Dendritic cell treated with granulocyte-macrophage colony-stimulating factor and Interleukin-4, amounts not matched to agents 40 ng/mL and 50 ng/mL, for 4 days (primary cell): Measurements from ENCODE around the gene HMG20A.

Source experiments
- H3K27ac Mint-ChIP-seq: one replicate; pipeline ENCODE4 v1.8.0; 2022; ENCODE audit warnings: mild to moderate bottlenecking, mixed read lengths
- H3K27me3 Mint-ChIP-seq: one replicate; pipeline ENCODE4 v1.8.0; 2022; ENCODE audit warnings: mild to moderate bottlenecking, mixed read lengths
- H3K36me3 Mint-ChIP-seq: one replicate; pipeline ENCODE4 v1.8.0; 2022; ENCODE audit warnings: low read depth, mixed read lengths
- H3K4me1 Mint-ChIP-seq: one replicate; pipeline ENCODE4 v1.8.0; 2022; ENCODE audit warnings: low read depth, mixed read lengths
- H3K4me3 Mint-ChIP-seq: one replicate; pipeline ENCODE4 v1.8.0; 2022; ENCODE audit warnings: mild to moderate bottlenecking, moderate library complexity, mixed read lengths
- H3K9me3 Mint-ChIP-seq: one replicate; pipeline ENCODE4 v1.8.0; 2022; ENCODE audit warnings: mixed read lengths
- intact Hi-C: fragments of 100-400 bp; cut with micrococcal nuclease; formaldehyde crosslinking; loops from one replicate; pipeline ENCODE4 v1.15.0; 2022

Gene HMG20A

GRCh38 chr15:77526595-77527163 lies 106.0 kb downstream of the HMG20A start:
- intact Hi-C loops = no loop called here

GRCh38 chr15:77527164-77527778 lies 106.6 kb downstream of the HMG20A start:
- H3K27ac Mint-ChIP-seq = no peak overlapping the region
- no peaks in the 10 kb centered on the region for H3K4me1 Mint-ChIP-seq
- H3K4me3 Mint-ChIP-seq = no peak overlapping the region
- intact Hi-C loops = no loop called here
- H3K36me3 Mint-ChIP-seq = no peaks in the 10 kb centered on the region
- H3K9me3 Mint-ChIP-seq = no peaks in the 10 kb centered on the region
- H3K27me3 Mint-ChIP-seq = peaks cover 11% of the 10 kb centered on the region

More at GRCh38 chr15:77526595-77527163, 106.0 kb downstream of the HMG20A start:
- no peak overlapping the region for H3K27ac Mint-ChIP-seq
- H3K27me3 Mint-ChIP-seq = peaks cover 13% of the 10 kb centered on the region
- no peaks in the 10 kb centered on the region for H3K36me3 Mint-ChIP-seq
- H3K4me1 Mint-ChIP-seq = no peaks in the 10 kb centered on the region
- no peaks in the 10 kb centered on the region for H3K9me3 Mint-ChIP-seq
- H3K4me3 Mint-ChIP-seq = no peak overlapping the region

- intact Hi-C loops = no loop called here
- Mint-ChIP-seq H3K4me1 (no peaks in the 10 kb centered on the region), H3K4me3 (no peak overlapping the region)
Measured at GRCh38 chr15:77527831-77528231, 107.1 kb downstream of the HMG20A start.

DNA sequence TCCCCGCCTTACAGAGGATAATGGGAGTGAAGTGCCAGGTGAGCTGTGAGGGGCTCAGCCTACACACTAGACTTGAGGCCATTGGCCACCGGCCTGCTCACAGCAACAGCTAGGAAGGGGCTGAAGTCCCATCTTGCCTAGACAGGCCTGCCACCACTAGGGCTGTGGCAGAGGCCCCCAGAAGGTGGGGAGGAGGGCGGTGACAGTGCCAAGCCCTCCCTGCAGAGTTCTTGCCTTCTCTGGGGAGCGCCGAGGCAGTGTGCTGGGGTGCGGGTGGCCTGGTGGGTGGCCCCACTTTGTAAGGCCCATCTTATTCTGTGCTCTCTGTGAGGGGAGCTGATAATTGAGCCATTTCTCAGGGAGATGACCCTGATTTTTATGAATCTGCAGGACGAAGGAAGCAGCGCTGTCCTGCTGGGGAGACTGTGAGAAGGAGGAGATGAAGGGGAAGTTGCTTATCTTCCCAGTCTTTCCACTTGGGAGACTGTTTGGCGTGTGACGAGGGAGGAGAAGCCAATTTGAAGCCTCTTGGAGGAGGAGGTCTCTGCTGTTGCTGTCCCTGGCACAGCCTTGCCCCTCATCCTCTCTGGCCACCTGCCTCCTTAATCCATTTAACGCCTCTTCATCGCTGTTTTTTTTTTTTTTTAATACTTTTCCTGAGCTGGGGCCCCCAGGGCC lies 107.7 kb downstream of the HMG20A start:
- Mint-ChIP-seq H3K36me3 (no peaks in the 10 kb centered on the region), H3K27me3 (peaks cover 19% of the 10 kb centered on the region), H3K4me1 (no peaks in the 10 kb centered on the region), H3K27ac (no peak overlapping the region), H3K9me3 (no peaks in the 10 kb centered on the region), H3K4me3 (no peak overlapping the region)
- intact Hi-C loops = no loop called here

More at GRCh38 chr15:77527831-77528231, 107.1 kb downstream of the HMG20A start:
- Mint-ChIP-seq H3K36me3 (no peaks in the 10 kb centered on the region), H3K27me3 (peaks cover 13% of the 10 kb centered on the region), H3K27ac (no peak overlapping the region), H3K9me3 (no peaks in the 10 kb centered on the region)

- H3K4me1 Mint-ChIP-seq = no peaks in the 10 kb centered on the region
- H3K27ac Mint-ChIP-seq = no peak overlapping the region
- H3K4me3 Mint-ChIP-seq = no peak overlapping the region
- no peaks in the 10 kb centered on the region for H3K9me3 Mint-ChIP-seq
- intact Hi-C loops = no loop called here
- no peaks in the 10 kb centered on the region for H3K36me3 Mint-ChIP-seq
- peaks cover 21% of the 10 kb centered on the region for H3K27me3 Mint-ChIP-seq
Measured at GRCh38 chr15:77528968-77529319, 108.3 kb downstream of the HMG20A start.

- Mint-ChIP-seq H3K9me3 (no peaks in the 10 kb centered on the region), H3K4me3 (no peak overlapping the region), H3K27me3 (peaks cover 21% of the 10 kb centered on the region), H3K36me3 (no peaks in the 10 kb centered on the region), H3K4me1 (no peaks in the 10 kb centered on the region), H3K27ac (no peak overlapping the region)
- intact Hi-C loops = no loop called here
Measured at GRCh38 chr15:77529394-77530159, 108.9 kb downstream of the HMG20A start.

DNA sequence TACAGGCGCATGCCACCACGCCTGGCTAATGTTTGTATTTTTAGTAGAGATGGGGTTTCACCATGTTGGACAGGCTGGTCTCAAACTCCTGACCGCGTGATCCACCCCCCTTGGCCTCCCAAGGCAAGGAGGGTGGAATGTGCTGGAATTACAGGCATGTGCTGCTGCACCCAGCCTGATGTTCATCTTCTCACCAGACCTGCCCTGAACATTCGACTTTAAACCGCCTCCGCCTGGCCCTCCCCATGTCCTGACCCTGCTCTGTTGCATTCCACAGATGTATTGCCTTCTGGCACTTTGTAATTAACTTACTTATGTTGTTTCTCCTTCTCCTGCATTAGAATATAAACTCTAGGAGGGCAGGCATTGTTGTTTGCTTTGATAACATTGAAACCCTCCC lies 109.9 kb downstream of the HMG20A start:
- intact Hi-C loops = no loop called here
- peaks cover 5% of the 10 kb centered on the region for H3K4me1 Mint-ChIP-seq
- H3K36me3 Mint-ChIP-seq = no peaks in the 10 kb centered on the region
- no peak overlapping the region for H3K4me3 Mint-ChIP-seq
- H3K27ac Mint-ChIP-seq = no peak overlapping the region
- H3K27me3 Mint-ChIP-seq = peaks cover 21% of the 10 kb centered on the region
- no peaks in the 10 kb centered on the region for H3K9me3 Mint-ChIP-seq

DNA sequence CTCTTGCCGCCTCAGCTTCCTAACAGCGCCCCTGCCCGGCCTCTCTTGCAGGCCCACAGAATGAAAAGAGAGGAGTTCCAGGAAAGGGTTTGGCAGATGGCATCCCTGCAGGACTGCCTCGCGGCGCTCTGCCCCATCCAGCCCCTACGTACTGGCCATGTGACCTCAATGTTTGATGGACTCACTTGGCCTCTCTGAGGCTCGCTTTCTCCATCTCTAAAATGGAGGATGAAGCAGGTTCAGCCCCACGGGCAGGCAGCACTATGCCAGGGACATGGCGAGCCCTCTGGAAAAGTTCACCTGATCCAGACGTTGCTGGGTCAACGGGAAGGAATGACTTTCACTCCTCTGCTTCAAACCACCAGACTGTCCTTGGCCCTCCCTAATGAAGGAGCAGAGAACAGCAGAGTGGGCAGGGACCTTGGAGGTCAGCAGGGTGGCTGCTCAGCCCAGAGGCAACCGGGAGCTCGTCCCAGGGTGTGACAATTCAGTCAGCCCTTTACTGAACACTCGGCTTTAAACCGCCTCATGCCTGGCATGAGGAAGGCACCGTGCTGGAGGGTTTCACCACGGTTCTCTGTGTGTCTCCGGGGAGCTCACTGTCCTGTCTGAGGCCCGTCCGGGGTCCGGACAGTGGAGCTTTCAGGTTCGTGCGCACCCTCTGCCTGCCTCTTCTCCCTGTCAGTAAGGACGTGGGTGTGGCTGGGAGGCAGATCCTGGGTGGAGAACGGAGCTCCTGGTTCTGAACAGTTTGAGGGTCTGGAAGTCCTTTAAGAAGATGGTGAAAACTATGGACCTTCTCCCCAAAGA lies 110.7 kb downstream of the HMG20A start:
- no peak overlapping the region for H3K27ac Mint-ChIP-seq
- H3K4me3 Mint-ChIP-seq = no peak overlapping the region
- intact Hi-C loops = no loop called here
- H3K36me3 Mint-ChIP-seq = no peaks in the 10 kb centered on the region
- H3K27me3 Mint-ChIP-seq = peaks cover 24% of the 10 kb centered on the region
- H3K9me3 Mint-ChIP-seq = no peaks in the 10 kb centered on the region
- H3K4me1 Mint-ChIP-seq = peaks cover 6% of the 10 kb centered on the region

DNA sequence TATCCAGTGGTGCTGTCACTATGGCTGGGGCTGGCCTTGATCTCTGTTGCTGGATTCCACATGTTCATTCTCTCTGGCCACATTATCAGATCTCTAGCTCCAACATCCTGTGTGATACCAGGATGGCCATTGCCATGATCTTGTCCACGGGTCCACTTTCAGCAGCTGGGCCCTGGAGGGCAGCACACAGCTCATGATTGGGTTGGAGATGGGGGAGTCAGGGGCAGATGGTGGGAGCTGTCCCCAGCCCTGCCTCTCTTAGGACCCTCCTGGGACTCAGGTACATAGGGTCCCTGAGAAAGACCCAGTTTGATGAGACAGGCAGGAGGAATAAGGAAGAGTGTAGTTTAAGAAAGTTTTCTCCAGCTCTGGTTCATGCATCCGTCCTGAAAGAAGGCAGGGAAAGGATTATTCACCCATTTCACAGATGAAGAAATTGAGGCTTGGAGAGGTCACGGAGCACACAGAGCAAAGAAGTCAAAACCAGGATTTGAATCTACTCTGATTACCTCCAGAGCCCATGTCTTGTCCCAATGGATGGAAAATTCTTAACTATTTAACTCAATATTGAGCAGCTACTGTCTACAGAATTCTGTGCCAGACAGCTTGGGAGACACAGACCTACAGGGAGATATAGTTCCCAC lies 111.5 kb downstream of the HMG20A start:
- peaks cover 25% of the 10 kb centered on the region for H3K27me3 Mint-ChIP-seq
- H3K4me3 Mint-ChIP-seq = no peak overlapping the region
- H3K9me3 Mint-ChIP-seq = no peaks in the 10 kb centered on the region
- H3K4me1 Mint-ChIP-seq = peaks cover 6% of the 10 kb centered on the region
- intact Hi-C loops = no loop called here
- no peaks in the 10 kb centered on the region for H3K36me3 Mint-ChIP-seq
- no peak overlapping the region for H3K27ac Mint-ChIP-seq

GRCh38 chr15:77532846-77533245 lies 112.2 kb downstream of the HMG20A start:
- Mint-ChIP-seq H3K36me3 (no peaks in the 10 kb centered on the region), H3K4me3 (no peak overlapping the region), H3K27me3 (peaks cover 24% of the 10 kb centered on the region), H3K4me1 (peaks cover 11% of the 10 kb centered on the region), H3K27ac (no peak overlapping the region), H3K9me3 (no peaks in the 10 kb centered on the region)
- intact Hi-C loops = no loop called here

GRCh38 chr15:77533578-77534430 lies 113.1 kb downstream of the HMG20A start:
- H3K4me3 Mint-ChIP-seq = no peak overlapping the region
- intact Hi-C loops = no loop called here

More at GRCh38 chr15:77533578-77534430, 113.1 kb downstream of the HMG20A start:
- H3K27me3 Mint-ChIP-seq = peaks cover 24% of the 10 kb centered on the region
- no peaks in the 10 kb centered on the region for H3K36me3 Mint-ChIP-seq
- no peak overlapping the region for H3K27ac Mint-ChIP-seq
- H3K9me3 Mint-ChIP-seq = no peaks in the 10 kb centered on the region
- peaks cover 12% of the 10 kb centered on the region for H3K4me1 Mint-ChIP-seq
